Astrocyte (in vitro differentiated cells and primary cell): Measurements from ENCODE around the gene CERKL. TPM values are rescaled to one million over a fixed set of nuclear protein-coding genes. Genes with fewer than 3 reads are reported as not detected.

Source experiments
- DNase-seq: peaks from one replicate; pipeline ENCODE4 v3.0.0-alpha.2; 2010; ENCODE audit warnings: low read depth
- FAIRE-seq: peaks from 2 replicates; lab custom pipeline; 2011; peaks lifted over from hg19 to GRCh38; lab: Jason Lieb, UNC
- H2AFZ ChIP-seq: 2 replicates; pipeline ENCODE4 v1.6.0; 2012; ENCODE audit warnings: low read depth, low read length, inconsistent platforms
- H3K27ac ChIP-seq: 2 replicates; pipeline ENCODE4 v1.5.1; 2011; ENCODE audit warnings: low read depth, low read length, inconsistent platforms
- H3K27me3 ChIP-seq: 2 replicates; pipeline ENCODE4 v1.6.0; 2011; ENCODE audit warnings: low read length, inconsistent platforms; ENCODE audit not compliant: insufficient read depth
- H3K36me3 ChIP-seq: 2 replicates; pipeline ENCODE4 v1.5.1; 2011; ENCODE audit warnings: low read length, inconsistent platforms; ENCODE audit not compliant: insufficient read depth
- H3K4me1 ChIP-seq: 2 replicates; pipeline ENCODE4 v1.5.1; 2011; ENCODE audit warnings: low read length, inconsistent platforms; ENCODE audit not compliant: insufficient read depth
- H3K4me2 ChIP-seq: 2 replicates; pipeline ENCODE4 v1.6.0; 2012; ENCODE audit warnings: low read length, inconsistent platforms
- H3K4me3 ChIP-seq: 2 replicates; pipeline ENCODE4 v1.5.1; 2011; ENCODE audit warnings: low read depth, mild to moderate bottlenecking, low read length, inconsistent platforms; ENCODE audit not compliant: insufficient read depth
- H3K79me2 ChIP-seq: 2 replicates; pipeline ENCODE4 v1.6.0; 2012; ENCODE audit warnings: mild to moderate bottlenecking, low read length, inconsistent platforms; ENCODE audit not compliant: insufficient read depth
- H3K9ac ChIP-seq: 2 replicates; pipeline ENCODE4 v1.6.0; 2012; ENCODE audit warnings: mild to moderate bottlenecking, low read length, inconsistent platforms
- H3K9me3 ChIP-seq: 2 replicates; pipeline ENCODE4 v1.5.1; 2012; ENCODE audit warnings: low read depth, mild to moderate bottlenecking, low read length, inconsistent platforms; ENCODE audit not compliant: insufficient read depth
- H4K20me1 ChIP-seq: 2 replicates; pipeline ENCODE4 v1.6.0; 2012; ENCODE audit warnings: low read length, inconsistent platforms; ENCODE audit not compliant: insufficient read depth
- H3K27ac Mint-ChIP-seq: one replicate; pipeline ENCODE4 v1.8.0; 2021; ENCODE audit warnings: mild to moderate bottlenecking, mixed read lengths; ENCODE audit not compliant: unreplicated experiment
- H3K27me3 Mint-ChIP-seq: one replicate; pipeline ENCODE4 v1.8.0; 2021; ENCODE audit warnings: low read depth, mixed read lengths; ENCODE audit not compliant: unreplicated experiment
- H3K36me3 Mint-ChIP-seq: one replicate; pipeline ENCODE4 v1.8.0; 2021; ENCODE audit warnings: low read depth, mixed read lengths; ENCODE audit not compliant: unreplicated experiment
- H3K4me1 Mint-ChIP-seq: one replicate; pipeline ENCODE4 v1.8.0; 2021; ENCODE audit warnings: low read depth, mixed read lengths; ENCODE audit not compliant: unreplicated experiment
- H3K4me3 Mint-ChIP-seq: one replicate; pipeline ENCODE4 v1.8.0; 2021; ENCODE audit warnings: mild to moderate bottlenecking, moderate library complexity, mixed read lengths; ENCODE audit not compliant: unreplicated experiment
- H3K9me3 Mint-ChIP-seq: one replicate; pipeline ENCODE4 v1.8.0; 2021; ENCODE audit warnings: mild to moderate bottlenecking, mixed read lengths; ENCODE audit not compliant: unreplicated experiment
- EZH2 ChIP-seq: IDR thresholded peaks from 2 replicates; pipeline ENCODE4 v1.6.1; 2012; ENCODE audit warnings: mild to moderate bottlenecking, low read length, inconsistent platforms; ENCODE audit not compliant: insufficient read depth
- total RNA-seq: library from RNA; stranded (reverse); gene quantifications from 2 replicates; pipeline ENCODE4 v1.2.1, GENCODE V29; 2021
- TF ChIP-seq, protein P1 (sequence below): IDR thresholded peaks from 2 replicates; pipeline ENCODE4 v1.5.1; 2011; ENCODE audit warnings: low read depth, mild to moderate bottlenecking, inconsistent platforms, low read length, moderate library complexity; ENCODE audit not compliant: insufficient read depth

Gene CERKL
- total RNA-seq, 1 donor from 2014 or later, result 0.16 TPM

DNA sequence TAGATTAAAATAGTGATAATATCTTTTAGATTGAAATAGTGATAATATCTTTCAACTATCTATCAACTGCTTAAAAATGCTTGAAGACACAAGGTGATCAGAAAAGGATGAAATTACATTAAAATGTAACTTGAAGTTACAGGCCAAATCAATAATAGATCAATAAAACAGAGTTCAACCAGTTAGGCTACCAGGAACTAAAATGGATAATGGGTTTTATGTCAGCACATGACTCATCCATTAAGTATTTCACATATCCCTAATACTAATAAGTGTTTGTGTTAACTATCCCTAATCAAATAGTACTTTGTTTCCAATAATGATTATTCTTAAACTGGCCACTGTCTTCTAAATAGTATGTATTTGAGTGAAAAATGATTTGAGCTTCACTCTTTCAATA is 33.7 kb downstream of the CERKL start:
- Histone ChIP-seq H3K27me3 (no peaks in the 10 kb centered on the region), H3K4me3 (no peak overlapping the region), H3K9me3 (no peaks in the 10 kb centered on the region), H3K27ac (no peak overlapping the region), H4K20me1 (no peaks in the 10 kb centered on the region), H3K9ac (no peak overlapping the region), H2AFZ (no peak overlapping the region), H3K36me3 (no peaks in the 10 kb centered on the region), H3K4me2 (no peak overlapping the region), H3K79me2 (no peaks in the 10 kb centered on the region), H3K4me1 (no peaks in the 10 kb centered on the region)
- Mint-ChIP-seq H3K4me3 (no peak overlapping the region), H3K27ac (no peak overlapping the region), H3K9me3 (no peaks in the 10 kb centered on the region), H3K27me3 (peaks cover 4% of the 10 kb centered on the region), H3K36me3 (no peaks in the 10 kb centered on the region), H3K4me1 (no peaks in the 10 kb centered on the region)
- DNase-seq, result no peak
- no peak for TF ChIP-seq EZH2
- TF ChIP-seq, protein P1, sequence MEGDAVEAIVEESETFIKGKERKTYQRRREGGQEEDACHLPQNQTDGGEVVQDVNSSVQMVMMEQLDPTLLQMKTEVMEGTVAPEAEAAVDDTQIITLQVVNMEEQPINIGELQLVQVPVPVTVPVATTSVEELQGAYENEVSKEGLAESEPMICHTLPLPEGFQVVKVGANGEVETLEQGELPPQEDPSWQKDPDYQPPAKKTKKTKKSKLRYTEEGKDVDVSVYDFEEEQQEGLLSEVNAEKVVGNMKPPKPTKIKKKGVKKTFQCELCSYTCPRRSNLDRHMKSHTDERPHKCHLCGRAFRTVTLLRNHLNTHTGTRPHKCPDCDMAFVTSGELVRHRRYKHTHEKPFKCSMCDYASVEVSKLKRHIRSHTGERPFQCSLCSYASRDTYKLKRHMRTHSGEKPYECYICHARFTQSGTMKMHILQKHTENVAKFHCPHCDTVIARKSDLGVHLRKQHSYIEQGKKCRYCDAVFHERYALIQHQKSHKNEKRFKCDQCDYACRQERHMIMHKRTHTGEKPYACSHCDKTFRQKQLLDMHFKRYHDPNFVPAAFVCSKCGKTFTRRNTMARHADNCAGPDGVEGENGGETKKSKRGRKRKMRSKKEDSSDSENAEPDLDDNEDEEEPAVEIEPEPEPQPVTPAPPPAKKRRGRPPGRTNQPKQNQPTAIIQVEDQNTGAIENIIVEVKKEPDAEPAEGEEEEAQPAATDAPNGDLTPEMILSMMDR, result no peak
- no peak for FAIRE-seq

DNA sequence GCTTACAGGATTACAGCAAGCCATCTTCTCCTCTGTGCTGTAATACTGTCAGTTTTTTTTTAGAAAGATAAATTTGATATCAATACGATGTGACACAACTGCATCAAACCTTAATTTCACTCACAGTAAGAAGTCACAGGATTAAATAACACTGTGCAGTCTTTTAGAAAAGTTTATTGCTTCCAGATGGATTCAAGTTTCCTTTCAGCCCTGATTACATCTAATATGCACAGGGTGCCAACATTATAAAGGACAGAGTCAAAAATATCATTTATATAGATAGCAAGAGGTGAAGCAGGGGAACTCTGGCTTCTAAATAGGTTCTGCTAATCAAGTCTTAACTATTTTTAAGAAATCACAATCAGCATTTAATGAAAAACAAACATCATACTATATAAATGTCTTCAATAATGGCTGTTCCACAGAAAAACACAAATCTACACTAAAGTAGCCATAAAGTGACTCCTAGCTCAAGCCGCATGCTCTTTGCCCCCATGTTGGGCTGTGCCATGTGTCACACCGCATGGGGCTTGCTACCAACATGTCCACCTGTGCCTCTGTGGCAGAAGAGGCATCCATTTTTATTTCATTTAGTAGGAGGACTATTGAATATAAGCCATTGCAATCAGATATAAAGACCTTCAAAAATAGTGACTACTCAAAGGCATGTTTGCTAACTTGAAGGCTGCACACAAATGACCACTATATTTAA is 35.0 kb downstream of the CERKL start:
- Histone ChIP-seq H3K4me2 (no peak overlapping the region), H3K4me3 (no peak overlapping the region), H3K27me3 (no peaks in the 10 kb centered on the region), H2AFZ (no peak overlapping the region), H3K9me3 (no peaks in the 10 kb centered on the region), H4K20me1 (no peaks in the 10 kb centered on the region), H3K36me3 (no peaks in the 10 kb centered on the region), H3K4me1 (no peaks in the 10 kb centered on the region), H3K9ac (no peak overlapping the region), H3K27ac (no peak overlapping the region), H3K79me2 (no peaks in the 10 kb centered on the region)
- Mint-ChIP-seq H3K4me1 (no peaks in the 10 kb centered on the region), H3K36me3 (no peaks in the 10 kb centered on the region), H3K27ac (no peak overlapping the region), H3K4me3 (no peak overlapping the region), H3K27me3 (peaks cover 4% of the 10 kb centered on the region), H3K9me3 (no peaks in the 10 kb centered on the region)
- DNase-seq, result no peak
- FAIRE-seq, result no peak
- TF ChIP-seq, protein P1, result no peak
- no peak for TF ChIP-seq EZH2

DNA sequence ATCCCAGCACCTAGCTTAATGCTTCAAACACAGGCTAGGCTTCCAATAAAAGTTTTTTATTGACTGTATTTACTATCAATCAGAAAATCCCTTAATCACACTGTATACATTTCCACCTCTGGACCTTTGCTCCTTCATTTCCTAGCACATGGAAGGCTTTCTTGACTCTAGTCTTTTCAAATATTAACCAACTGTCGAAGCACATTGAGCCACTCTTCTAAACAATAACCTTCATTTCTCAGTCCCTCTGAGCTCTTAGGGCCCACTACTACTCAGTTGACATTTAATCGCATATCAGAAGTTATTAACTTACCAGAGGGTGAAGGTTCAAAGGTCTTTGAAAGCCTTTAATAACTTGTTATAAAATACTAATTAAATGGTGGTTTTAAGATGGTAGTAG is 37.4 kb downstream of the CERKL start:
- Mint-ChIP-seq H3K27me3 (peaks cover 4% of the 10 kb centered on the region), H3K4me1 (no peaks in the 10 kb centered on the region), H3K36me3 (no peaks in the 10 kb centered on the region), H3K4me3 (no peak overlapping the region), H3K9me3 (no peaks in the 10 kb centered on the region), H3K27ac (no peak overlapping the region)
- H3K9me3 ChIP-seq, result no peaks in the 10 kb centered on the region
- no peak overlapping the region for H3K27ac ChIP-seq
- no peak overlapping the region for H3K4me3 ChIP-seq
- H2AFZ ChIP-seq, result no peak overlapping the region
- FAIRE-seq (no peak), DNase-seq (no peak)
- H3K4me1 ChIP-seq, result no peaks in the 10 kb centered on the region
- no peaks in the 10 kb centered on the region for H3K36me3 ChIP-seq
- H4K20me1 ChIP-seq, result no peaks in the 10 kb centered on the region
- H3K4me2 ChIP-seq, result no peak overlapping the region
- no peaks in the 10 kb centered on the region for H3K27me3 ChIP-seq
- TF ChIP-seq, protein P1, result no peak
- TF ChIP-seq EZH2, result no peak
- no peaks in the 10 kb centered on the region for H3K79me2 ChIP-seq
- no peak overlapping the region for H3K9ac ChIP-seq
